ENCODE results near the gene SH3D21.

GRCh38 chr1:36322041-36322785 lies 16.0 kb downstream of the SH3D21 start:
- no peak for TF ChIP-seq CTCF (IDR thresholded peaks at IDR 0.05; ENCODE audit: low read depth, low read length, poor library complexity, severe bottlenecking)
- TF ChIP-seq EZH2phosphoT487 (IDR thresholded peaks at IDR 0.05; ENCODE audit: borderline replicate concordance, low read length): no peak

Measured in DOHH2 (cell line).